Measurements from ENCODE around the gene AP2M1. TPM values are rescaled to one million over a fixed set of nuclear protein-coding genes. Genes with fewer than 3 reads are reported as not detected.

AP2M1 gene
- polyA plus RNA-seq, 1 of the 3 experiments (the other 2 are of a cell fraction), result 759 TPM

DNA sequence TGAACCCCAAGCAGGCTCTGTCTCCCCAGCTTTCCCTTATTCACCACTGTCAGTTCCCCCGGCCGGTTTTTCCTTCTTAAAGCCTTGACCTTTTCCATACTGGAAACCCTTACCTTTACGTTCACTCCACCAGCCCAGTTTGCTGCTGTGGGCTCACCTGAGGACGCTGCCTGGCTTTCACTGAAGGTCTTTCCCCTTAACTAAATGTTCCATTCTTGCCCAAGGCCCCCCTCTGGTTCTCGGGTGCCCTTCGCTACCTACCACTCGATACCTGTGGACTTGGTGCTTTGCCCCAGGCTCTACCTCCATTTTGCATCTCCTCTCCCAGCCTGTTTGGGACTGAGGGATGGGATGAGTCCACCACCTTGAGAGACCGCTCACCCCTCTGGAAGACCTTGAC lies 851 bp downstream of the AP2M1 start:
- TF ChIP-seq TEAD4 (IDR thresholded peaks at IDR 0.05; ENCODE audit: borderline replicate concordance, insufficient read depth), result no peak
- TF ChIP-seq EP300 (IDR thresholded peaks at IDR 0.05; ENCODE audit: borderline replicate concordance in 1 of 2, low read depth in 1 of 2, low read length in 1 of 2), result no peak
- TF ChIP-seq TCF12 (IDR thresholded peaks at IDR 0.05), result no peak
- no peak for TF ChIP-seq FOXM1 (IDR thresholded peaks at IDR 0.05; ENCODE audit: low read depth)
- no peak for TF ChIP-seq RCOR1 (IDR thresholded peaks at IDR 0.05; ENCODE audit: low read length)
- no peak for TF ChIP-seq SMC3 (IDR thresholded peaks at IDR 0.05; ENCODE audit: low read depth, low read length)
- TF ChIP-seq, protein P1, sequence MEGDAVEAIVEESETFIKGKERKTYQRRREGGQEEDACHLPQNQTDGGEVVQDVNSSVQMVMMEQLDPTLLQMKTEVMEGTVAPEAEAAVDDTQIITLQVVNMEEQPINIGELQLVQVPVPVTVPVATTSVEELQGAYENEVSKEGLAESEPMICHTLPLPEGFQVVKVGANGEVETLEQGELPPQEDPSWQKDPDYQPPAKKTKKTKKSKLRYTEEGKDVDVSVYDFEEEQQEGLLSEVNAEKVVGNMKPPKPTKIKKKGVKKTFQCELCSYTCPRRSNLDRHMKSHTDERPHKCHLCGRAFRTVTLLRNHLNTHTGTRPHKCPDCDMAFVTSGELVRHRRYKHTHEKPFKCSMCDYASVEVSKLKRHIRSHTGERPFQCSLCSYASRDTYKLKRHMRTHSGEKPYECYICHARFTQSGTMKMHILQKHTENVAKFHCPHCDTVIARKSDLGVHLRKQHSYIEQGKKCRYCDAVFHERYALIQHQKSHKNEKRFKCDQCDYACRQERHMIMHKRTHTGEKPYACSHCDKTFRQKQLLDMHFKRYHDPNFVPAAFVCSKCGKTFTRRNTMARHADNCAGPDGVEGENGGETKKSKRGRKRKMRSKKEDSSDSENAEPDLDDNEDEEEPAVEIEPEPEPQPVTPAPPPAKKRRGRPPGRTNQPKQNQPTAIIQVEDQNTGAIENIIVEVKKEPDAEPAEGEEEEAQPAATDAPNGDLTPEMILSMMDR (IDR thresholded peaks at IDR 0.05), result no peak
- TF ChIP-seq REST (IDR thresholded peaks at IDR 0.05; ENCODE audit: low read depth, low read length), result no peak
- TF ChIP-seq IRF3 (IDR thresholded peaks at IDR 0.05; ENCODE audit: low read depth, low read length), result no peak
- TF ChIP-seq EZH2phosphoT487 (IDR thresholded peaks at IDR 0.05; ENCODE audit: borderline replicate concordance, low read depth), result no peak
- no peak for TF ChIP-seq TAF1 (IDR thresholded peaks at IDR 0.05; ENCODE audit: borderline replicate concordance, low read depth, low read length)
- no peak for TF ChIP-seq SIN3A (IDR thresholded peaks at IDR 0.05; ENCODE audit: borderline replicate concordance, low read depth, low read length)
- TF ChIP-seq JUND (IDR thresholded peaks at IDR 0.05), result no peak
- peak overlapping the region; percentile 84 to 86 for H3K27ac ChIP-seq (ENCODE audit: low read depth in 2 of 2, low read length in 1 of 2)
- H3K9me2 ChIP-seq, result no peaks in the 10 kb centered on the region
- peaks cover 41 to 58% of the 10 kb centered on the region in 2 experiments for H3K36me3 ChIP-seq (replicated peaks in 1 of 2; ENCODE audit: control insufficient read depth in 1 of 2, insufficient read depth in 2 of 2, low read length in 1 of 2)
- H3K27me3 ChIP-seq (ENCODE audit: insufficient read depth), result no peaks in the 10 kb centered on the region
- WGBS (ENCODE audit: low lambda C conversion rate), result 31% methylated on average over 8 of the region's 8 CpGs
- peaks cover 29% of the 10 kb centered on the region in 2 experiments for H3K4me1 ChIP-seq (ENCODE audit: control insufficient read depth in 1 of 2, insufficient read depth in 2 of 2, low read depth in 1 of 2, low read length in 1 of 2)
- peak overlapping the region; percentile 77 for H3K9ac ChIP-seq
- H3F3A ChIP-seq (replicated peaks; ENCODE audit: insufficient read depth), result peaks cover 40% of the 10 kb centered on the region
- H2AFZ ChIP-seq (ENCODE audit: low read depth), result no peak overlapping the region
- ChIA-PET CTCF (interaction anchor here (1.2 to 7.0 kb wide), 4 partner anchors 9 to 74 kb away, joined by 3 to 30 read pairs (median 12); partner anchors contain the start of genes ABCF3 and EEF1AKMT4), POLR2A (interaction anchor here (1.7 to 1.8 kb wide), 2 partner anchors 10 to 19 kb away, joined by 4 to 6 read pairs; partner anchors contain the start of gene ABCF3)
- H3K4me3 ChIP-seq (ENCODE audit: low read depth in 2 of 2, low read length in 1 of 2), result peak overlapping the region; percentile 93 to 96
- peaks cover 51% of the 10 kb centered on the region for H3K79me2 ChIP-seq (ENCODE audit: insufficient read depth)
- no peaks in the 10 kb centered on the region for H3K9me3 ChIP-seq
- H4K20me1 ChIP-seq (ENCODE audit: insufficient read depth), result peaks cover 28% of the 10 kb centered on the region
- H3K4me2 ChIP-seq, result peak overlapping the region; percentile 89
- DNase-seq, result no peak

All from SK-N-SH (cell line).